Liver (tissue), 3 donors: Measurements from ENCODE around the gene SPTB.

ENCODE experiments used
- CTCF ChIP-seq: fragments of 150-350 bp; IDR thresholded peaks from 2 replicates; pipeline ENCODE4 v1.5.1; 2017; ENCODE audit warnings: improper control_type of control experiment, low read depth, low read length; ENCODE audit not compliant: missing input control
- FOXA1 ChIP-seq: IDR thresholded peaks from 2 replicates; pipeline ENCODE4 v1.6.1; 2016; ENCODE audit warnings: antibody characterized with exemption
- REST ChIP-seq: IDR thresholded peaks from 2 replicates; pipeline ENCODE4 v1.6.1; 2016; ENCODE audit warnings: antibody characterized with exemption, mild to moderate bottlenecking
- SP1 ChIP-seq: IDR thresholded peaks from 2 replicates; pipeline ENCODE4 v1.6.1; 2018; ENCODE audit warnings: antibody characterized with exemption, mild to moderate bottlenecking
- ZBTB33 ChIP-seq: IDR thresholded peaks from 2 replicates; pipeline ENCODE4 v1.6.1; 2016; ENCODE audit warnings: antibody characterized with exemption
- donor health status: healthy.
- donor health status: healthy.

GRCh38 chr14:64758025-64758521, 121.6 kb downstream of the SPTB start:
- TF ChIP-seq CTCF (no peak), FOXA1 (no peak), ZBTB33 (no peak), SP1 (no peak), REST (no peak)
